Mucosa of rectum (tissue), 2 donors: Measurements from ENCODE around the gene HSD17B1.

Source experiments
- H3K27ac ChIP-seq, 2 donors: one replicate each; pipeline ENCODE4 v1.7.0; 2013; ENCODE audit warnings: inconsistent platforms in 2 of 2, low read depth in 2 of 2, low read length in 2 of 2
- H3K27me3 ChIP-seq, 2 donors: one replicate each; pipeline ENCODE4 v1.7.0; 2013; ENCODE audit warnings: low read length in 2 of 2; ENCODE audit not compliant: control insufficient read depth in 2 of 2, insufficient read depth in 2 of 2
- H3K36me3 ChIP-seq, 2 donors: one replicate each; pipeline ENCODE4 v1.7.0; 2013; ENCODE audit warnings: low read length in 2 of 2; ENCODE audit not compliant: control insufficient read depth in 2 of 2, insufficient read depth in 2 of 2
- H3K4me1 ChIP-seq, 2 donors: one replicate each; pipeline ENCODE4 v1.7.0; 2013; ENCODE audit warnings: low read length in 2 of 2, mild to moderate bottlenecking in 1 of 2; ENCODE audit not compliant: control insufficient read depth in 2 of 2, insufficient read depth in 2 of 2
- H3K4me3 ChIP-seq, 2 donors: one replicate each; pipeline ENCODE4 v1.7.0; 2013; ENCODE audit warnings: low read length in 2 of 2
- H3K9ac ChIP-seq, 2 donors: one replicate each; pipeline ENCODE4 v1.7.0; 2013; ENCODE audit warnings: low read length in 2 of 2, low read depth in 1 of 2, mild to moderate bottlenecking in 1 of 2
- H3K9me3 ChIP-seq, 2 donors: one replicate each; pipeline ENCODE4 v1.7.0; 2013; ENCODE audit warnings: low read length in 2 of 2; ENCODE audit not compliant: control insufficient read depth in 2 of 2
- donor health status: healthy.
- donor health status: Normal muscosa, but diverticular disease.

The HSD17B1 gene

DNA sequence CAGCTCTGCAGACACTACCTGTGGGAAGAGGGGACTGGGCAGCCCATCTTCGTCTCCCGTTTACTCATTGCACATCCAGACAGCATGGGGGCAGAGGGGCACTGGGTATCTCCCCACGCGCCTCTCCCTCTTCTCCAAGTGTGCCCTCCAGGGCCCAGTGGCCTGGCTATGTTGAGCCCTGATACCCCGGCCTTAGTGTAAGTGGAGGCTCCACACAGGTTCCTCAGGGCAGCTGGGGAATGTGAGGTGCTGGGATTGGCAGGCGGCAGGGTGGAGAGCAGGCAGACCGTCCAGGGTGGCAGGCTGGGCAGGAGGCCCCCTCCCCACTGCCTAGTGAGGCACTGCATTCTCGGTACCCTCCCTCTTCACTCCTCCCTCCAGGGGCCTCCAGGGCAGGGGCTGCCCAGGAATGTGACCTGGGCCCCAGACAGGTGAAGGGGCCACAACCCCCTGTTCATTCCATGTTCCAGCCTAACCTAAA is 29.9 kb upstream of the HSD17B1 start:
- Histone ChIP-seq H3K9ac (no peak overlapping the region), H3K27ac (peak overlapping the region; percentile 92 to 95), H3K4me1 (peaks cover 47 to 50% of the 10 kb centered on the region in 2 donors), H3K4me3 (no peak overlapping the region), H3K27me3 (no peaks in the 10 kb centered on the region), H3K9me3 (no peaks in the 10 kb centered on the region), H3K36me3 (peaks cover 8 to 13% of the 10 kb centered on the region in 2 donors)

DNA sequence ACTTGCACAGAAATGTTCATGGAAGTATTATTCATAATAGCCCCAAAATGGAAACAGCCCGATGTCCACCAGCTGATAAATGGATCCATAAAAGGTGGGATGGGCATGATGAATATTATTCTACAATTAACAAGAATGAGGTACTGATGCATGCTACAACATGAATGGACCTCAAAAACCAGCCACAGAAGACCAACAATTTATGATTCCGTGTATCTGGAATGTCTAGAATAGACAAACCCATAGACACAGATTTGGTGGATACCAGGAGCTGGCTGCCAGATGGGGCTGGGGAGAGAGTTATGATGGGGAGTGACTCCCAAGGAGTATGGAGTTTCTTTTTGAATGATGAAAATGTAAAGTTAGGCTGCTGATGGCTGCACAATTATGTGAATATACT is 27.5 kb upstream of the HSD17B1 start:
- Histone ChIP-seq H3K27me3 (no peaks in the 10 kb centered on the region), H3K9me3 (no peaks in the 10 kb centered on the region), H3K4me3 (no peak overlapping the region), H3K27ac (peak overlapping the region in 1 of 2 donors; percentile 3), H3K36me3 (peaks cover 8 to 13% of the 10 kb centered on the region in 2 donors), H3K9ac (no peak overlapping the region), H3K4me1 (peaks cover 24 to 28% of the 10 kb centered on the region in 2 donors)

DNA sequence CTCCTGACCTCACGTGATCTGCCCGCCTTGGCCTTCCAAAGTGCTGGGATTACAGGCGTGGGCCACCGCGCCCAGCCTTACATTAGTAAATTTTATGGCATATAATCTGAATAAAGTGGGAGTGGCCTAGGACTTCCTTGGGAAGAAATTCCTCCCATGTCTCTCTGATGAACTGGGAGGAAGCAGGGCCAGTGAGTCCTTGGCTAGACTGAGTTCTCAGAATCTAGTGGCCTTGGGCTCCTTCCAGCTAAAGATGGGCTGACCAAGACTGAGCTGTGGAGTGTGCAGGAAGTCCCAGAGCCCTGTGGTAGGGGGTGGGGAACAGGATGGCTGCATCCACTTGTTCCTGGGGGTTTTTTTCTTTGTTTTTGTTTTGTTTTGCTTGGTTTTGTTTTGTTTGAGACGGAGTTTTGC is 26.7 kb upstream of the HSD17B1 start:
- H3K9ac ChIP-seq, result no peak overlapping the region
- peaks cover 8 to 11% of the 10 kb centered on the region in 2 donors for H3K36me3 ChIP-seq
- no peak overlapping the region for H3K4me3 ChIP-seq
- no peaks in the 10 kb centered on the region for H3K27me3 ChIP-seq
- H3K9me3 ChIP-seq, result no peaks in the 10 kb centered on the region
- H3K4me1 ChIP-seq, result peaks cover 21 to 24% of the 10 kb centered on the region in 2 donors
- H3K27ac ChIP-seq, result peak overlapping the region; percentile 3 to 37

DNA sequence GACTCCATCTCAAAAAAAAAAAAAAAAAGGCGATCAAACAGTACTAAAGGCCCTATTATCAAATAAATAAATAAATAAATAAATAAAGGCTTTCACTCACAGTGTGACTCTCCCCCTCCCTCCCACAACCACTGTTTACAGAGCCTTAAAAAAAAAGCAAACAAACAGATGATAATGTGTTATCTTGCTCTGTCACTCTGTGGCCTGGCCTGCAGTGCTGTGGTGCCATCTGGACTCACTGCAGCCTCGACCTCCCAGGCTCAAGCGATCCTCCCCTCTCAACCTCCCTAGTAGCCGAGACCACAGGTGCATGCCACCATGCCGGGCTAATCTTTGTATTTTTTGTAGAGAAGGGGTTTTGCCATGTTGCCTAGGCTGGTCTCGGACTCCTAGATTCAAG is 24.8 kb upstream of the HSD17B1 start:
- Histone ChIP-seq H3K27me3 (no peaks in the 10 kb centered on the region), H3K4me3 (no peak overlapping the region), H3K9me3 (no peaks in the 10 kb centered on the region), H3K36me3 (no peaks in the 10 kb centered on the region), H3K9ac (no peak overlapping the region), H3K4me1 (peaks cover 18 to 21% of the 10 kb centered on the region in 2 donors), H3K27ac (no peak overlapping the region)

DNA sequence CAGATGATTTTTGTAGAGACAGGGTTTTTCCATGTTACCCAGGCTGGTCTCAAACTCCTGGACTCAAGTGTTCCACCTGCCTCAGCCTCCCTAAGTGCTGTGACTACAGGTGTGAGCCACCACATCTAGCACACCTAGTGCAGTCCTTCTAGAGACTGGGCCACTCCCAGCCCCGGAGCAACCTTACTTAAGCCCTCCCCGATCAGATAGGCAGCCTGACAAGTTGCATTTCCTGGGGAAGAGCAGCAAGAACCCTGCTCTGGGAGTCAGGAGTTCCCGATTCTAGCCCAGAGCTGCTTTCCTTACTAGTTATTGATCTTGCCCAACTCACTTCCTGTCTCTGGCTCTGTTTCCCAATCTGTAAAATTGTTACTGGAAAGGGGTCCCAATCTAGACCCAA is 23.7 kb upstream of the HSD17B1 start:
- H3K27me3 ChIP-seq, result no peaks in the 10 kb centered on the region
- no peak overlapping the region for H3K4me3 ChIP-seq
- H3K9ac ChIP-seq, result no peak overlapping the region
- H3K9me3 ChIP-seq, result no peaks in the 10 kb centered on the region
- H3K27ac ChIP-seq, result no peak overlapping the region
- peaks cover 18 to 21% of the 10 kb centered on the region in 2 donors for H3K4me1 ChIP-seq
- no peaks in the 10 kb centered on the region for H3K36me3 ChIP-seq

DNA sequence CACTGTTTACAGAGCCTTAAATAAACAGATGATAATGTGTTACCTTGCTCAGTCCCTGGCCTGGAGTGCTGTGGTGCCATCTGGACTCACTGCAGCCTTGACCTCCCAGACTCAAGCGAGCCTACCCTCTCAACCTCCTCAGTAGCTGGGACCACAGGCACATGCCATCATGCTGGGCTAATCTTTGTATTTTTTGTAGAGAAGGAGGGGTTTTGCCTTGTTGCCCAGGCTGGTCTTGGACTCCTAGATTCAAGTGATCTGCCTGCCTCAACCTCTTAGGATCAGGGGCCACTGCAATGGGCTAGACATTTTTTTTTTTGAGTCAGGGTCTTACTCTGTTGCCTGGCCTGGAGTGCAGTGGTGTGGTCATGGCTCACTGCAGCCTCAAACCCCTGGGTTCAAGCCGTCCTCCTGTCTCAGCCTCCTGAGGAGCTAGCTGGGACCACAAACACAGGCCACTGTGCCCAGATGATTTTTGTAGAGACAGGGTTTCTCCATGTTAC is 21.7 kb upstream of the HSD17B1 start:
- H3K4me1 ChIP-seq, result peaks cover 21 to 25% of the 10 kb centered on the region in 2 donors
- H3K36me3 ChIP-seq, result no peaks in the 10 kb centered on the region
- H3K27ac ChIP-seq, result peak overlapping the region; percentile 71 to 80
- H3K9ac ChIP-seq, result no peak overlapping the region
- no peaks in the 10 kb centered on the region for H3K27me3 ChIP-seq
- no peak overlapping the region for H3K4me3 ChIP-seq
- no peaks in the 10 kb centered on the region for H3K9me3 ChIP-seq

DNA sequence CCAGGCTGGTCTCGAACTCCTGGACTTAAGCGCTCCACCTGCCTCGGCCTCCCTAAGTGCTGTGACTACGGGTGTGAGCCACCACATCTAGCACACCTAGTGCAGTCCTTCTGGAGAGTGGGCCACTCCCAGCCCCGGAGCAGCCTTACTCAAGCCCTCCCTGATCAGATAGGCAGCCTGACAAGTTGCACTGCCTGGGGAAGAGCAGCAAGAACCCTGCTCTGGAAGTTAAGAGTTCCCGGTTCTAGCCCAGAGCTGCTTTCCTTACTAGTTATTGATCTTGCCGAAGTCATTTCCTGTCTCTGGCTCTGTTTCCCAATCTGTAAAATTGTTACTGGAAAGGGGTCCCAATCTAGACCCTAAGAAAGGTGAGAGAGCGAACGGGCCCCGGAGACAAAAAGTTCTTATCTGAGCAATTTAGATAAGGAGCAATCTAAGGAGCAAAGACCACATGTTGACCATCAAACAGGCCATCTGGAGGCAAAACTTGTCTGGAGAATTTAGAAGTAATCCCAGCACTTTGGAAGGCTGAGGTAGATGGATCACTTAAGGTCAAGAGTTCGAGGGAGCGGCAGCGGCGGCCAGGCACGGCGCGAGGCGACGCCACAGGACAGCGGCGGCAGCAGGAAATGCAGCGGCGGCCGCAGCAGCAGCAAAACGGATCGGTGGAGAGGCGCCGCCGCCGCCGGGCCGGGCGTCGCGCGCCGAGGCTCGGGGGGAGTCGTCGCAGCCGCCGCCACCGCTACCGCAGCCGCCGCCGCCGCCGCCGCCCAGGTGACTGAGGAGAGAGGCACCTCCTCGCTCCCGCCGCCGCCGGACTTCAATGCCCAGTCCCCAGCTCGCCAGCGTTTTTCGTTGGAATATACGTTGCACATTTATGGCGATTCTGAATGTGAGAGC is 21.0 kb upstream of the HSD17B1 start:
- Histone ChIP-seq H3K27me3 (no peaks in the 10 kb centered on the region), H3K9me3 (no peaks in the 10 kb centered on the region), H3K4me3 (peak overlapping the region; percentile 66 to 77), H3K4me1 (peaks cover 18 to 24% of the 10 kb centered on the region in 2 donors), H3K36me3 (no peaks in the 10 kb centered on the region), H3K27ac (peak overlapping the region; percentile 71 to 80), H3K9ac (peak overlapping the region; percentile 44 to 78)

DNA sequence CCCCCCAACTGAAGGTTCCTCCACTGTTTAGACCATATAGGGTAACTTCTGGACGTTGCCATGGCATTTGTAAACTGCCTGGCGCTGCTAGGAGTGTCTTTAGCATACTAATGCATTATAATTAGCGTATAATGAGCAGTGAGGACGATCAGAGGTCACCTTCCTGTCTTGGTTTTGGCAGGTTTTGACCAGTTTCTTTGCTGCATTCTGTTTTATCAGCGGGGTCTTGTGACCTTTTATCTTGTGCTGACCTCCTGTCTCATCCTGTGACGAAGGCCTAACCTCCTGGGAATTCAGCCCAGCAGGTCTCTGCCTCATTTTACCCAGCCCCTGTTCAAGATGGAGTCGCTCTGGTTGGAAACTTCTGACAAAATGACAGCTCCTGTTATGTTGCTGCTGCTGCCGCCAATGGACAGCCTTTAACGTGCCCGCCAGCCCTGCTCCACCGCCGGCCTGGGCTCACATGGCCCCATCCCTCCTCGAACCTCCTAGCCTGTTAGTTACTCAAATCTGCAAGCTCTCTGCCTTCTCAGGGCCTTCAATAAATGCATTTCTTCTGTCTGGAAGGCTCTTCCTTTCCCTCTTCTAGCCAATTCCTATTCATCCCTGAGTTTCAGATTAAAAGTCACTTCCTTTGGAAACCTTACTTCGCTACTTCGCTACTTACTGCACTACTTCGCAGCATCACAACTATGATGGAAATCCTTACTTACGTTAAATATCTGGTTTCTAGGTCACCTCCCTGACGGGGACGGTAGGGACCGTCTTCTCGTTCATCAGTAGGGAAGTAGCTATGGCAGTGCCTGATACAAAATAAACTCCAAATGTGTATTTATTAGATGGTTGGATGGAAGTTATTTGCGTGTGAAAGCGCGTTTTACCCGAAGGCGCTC is 17.3 kb upstream of the HSD17B1 start:
- peaks cover 5 to 13% of the 10 kb centered on the region in 2 donors for H3K36me3 ChIP-seq
- H3K27me3 ChIP-seq, result no peaks in the 10 kb centered on the region
- H3K9ac ChIP-seq, result peak overlapping the region; percentile 80 to 87
- H3K27ac ChIP-seq, result peak overlapping the region; percentile 87 to 90
- H3K9me3 ChIP-seq, result no peaks in the 10 kb centered on the region
- peaks cover 19 to 28% of the 10 kb centered on the region in 2 donors for H3K4me1 ChIP-seq
- peak overlapping the region; percentile 80 to 91 for H3K4me3 ChIP-seq

DNA sequence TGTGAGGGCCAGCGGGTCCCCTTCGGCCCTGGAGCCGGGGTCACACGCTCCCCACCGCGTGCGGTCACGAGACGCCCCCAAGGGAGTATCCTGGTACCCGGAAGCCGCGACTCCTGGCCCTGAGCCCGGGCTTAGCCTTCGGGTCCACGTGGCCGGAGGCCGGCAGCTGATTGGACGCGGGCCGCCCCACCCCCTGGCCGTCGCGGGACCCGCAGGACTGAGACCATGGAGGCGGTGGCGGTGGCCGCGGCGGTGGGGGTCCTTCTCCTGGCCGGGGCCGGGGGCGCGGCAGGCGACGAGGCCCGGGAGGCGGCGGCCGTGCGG is 16.7 kb upstream of the HSD17B1 start, which contains the start of gene NAGLU:
Gene NAGLU, plus strand, starts transcription at position 194 of the 324 bp plus-strand sequence. Its CDS starts 32 bp downstream, at position 226.
- H3K9me3 ChIP-seq, result no peaks in the 10 kb centered on the region
- H3K36me3 ChIP-seq, result peaks cover 8 to 16% of the 10 kb centered on the region in 2 donors
- H3K4me3 ChIP-seq, result peak within 1 kb of the TSS; percentile 80 to 91
- H3K4me1 ChIP-seq, result peaks cover 13 to 29% of the 10 kb centered on the region in 2 donors
- H3K27ac ChIP-seq, result peak within 1 kb of the TSS; percentile 87 to 90
- H3K9ac ChIP-seq, result peak within 1 kb of the TSS; percentile 80 to 87
- H3K27me3 ChIP-seq, result no peaks in the 10 kb centered on the region
